RWPE2 (cell line): ENCODE results near the gene LIF.
A peak's percentile ranks its signal among the peaks of the same experiment; 100 is the strongest.

Source experiments
- ATAC-seq: fragments of 200-7000 bp; cut with Tn5 transposase; 3 replicates; pipeline ENCODE4 v1.9.1; 2021; ENCODE audit warnings: low read depth
- DNase-seq: peaks from one replicate; pipeline ENCODE4 v3.0.0-alpha.2; 2020; ENCODE audit warnings: low spot score
- H3K27ac ChIP-seq: fragments of 450-650 bp; 2 replicates; pipeline ENCODE4 v1.5.1; 2017; ENCODE audit warnings: mild to moderate bottlenecking; ENCODE audit not compliant: poor library complexity, severe bottlenecking
- H3K27me3 ChIP-seq: fragments of 250-450 bp; sonication (Bioruptor Pico); 2 replicates; pipeline ENCODE4 v1.5.1; 2021; ENCODE audit warnings: mild to moderate bottlenecking, moderate library complexity; ENCODE audit not compliant: insufficient read depth, poor library complexity, severe bottlenecking
- H3K36me3 ChIP-seq: fragments of 250-450 bp; sonication (Bioruptor Pico); 2 replicates; pipeline ENCODE4 v1.5.1; 2020; ENCODE audit warnings: low read depth, mild to moderate bottlenecking, moderate library complexity
- H3K4me1 ChIP-seq: fragments of 250-450 bp; sonication (Bioruptor Pico); 2 replicates; pipeline ENCODE4 v1.5.1; 2021; ENCODE audit warnings: mild to moderate bottlenecking, moderate library complexity; ENCODE audit not compliant: insufficient read depth, poor library complexity, severe bottlenecking
- H3K4me3 ChIP-seq: fragments of 250-450 bp; sonication (Bioruptor Pico); 2 replicates; pipeline ENCODE4 v1.5.1; 2021; ENCODE audit warnings: mild to moderate bottlenecking, moderate library complexity; ENCODE audit not compliant: severe bottlenecking
- H3K9me3 ChIP-seq: fragments of 250-450 bp; sonication (Bioruptor Pico); 2 replicates; pipeline ENCODE4 v1.5.1; 2021; ENCODE audit warnings: mild to moderate bottlenecking, moderate library complexity; ENCODE audit not compliant: severe bottlenecking
- CTCF ChIP-seq: fragments of 450-650 bp; IDR thresholded peaks from one replicate; pipeline ENCODE4 v1.5.1; 2017; ENCODE audit warnings: mild to moderate bottlenecking, moderate library complexity; ENCODE audit not compliant: poor library complexity, severe bottlenecking

Gene LIF

GRCh38 chr22:30227438-30228228 lies 18.9 kb downstream of the LIF start:
- H3K36me3 ChIP-seq = no peaks in the 10 kb centered on the region
- no peak overlapping the region for H3K4me3 ChIP-seq
- H3K9me3 ChIP-seq = no peaks in the 10 kb centered on the region
- ATAC-seq = no peak
- no peak for DNase-seq
- peaks cover 21% of the 10 kb centered on the region for H3K4me1 ChIP-seq
- TF ChIP-seq CTCF = no peak
- peak overlapping the region; percentile 48 for H3K27ac ChIP-seq
- H3K27me3 ChIP-seq = no peaks in the 10 kb centered on the region

- Histone ChIP-seq H3K9me3 (no peaks in the 10 kb centered on the region), H3K4me1 (peaks cover 21% of the 10 kb centered on the region), H3K36me3 (no peaks in the 10 kb centered on the region), H3K4me3 (no peak overlapping the region), H3K27me3 (no peaks in the 10 kb centered on the region), H3K27ac (no peak overlapping the region)
- no peak for TF ChIP-seq CTCF
- no peak for DNase-seq
- ATAC-seq = peak; percentile 38; the same call in 1 of the 3 replicates
Observed at GRCh38 chr22:30226192-30226832, 20.2 kb downstream of the LIF start.

- no peaks in the 10 kb centered on the region for H3K9me3 ChIP-seq
- DNase-seq (no peak), ATAC-seq (no peak)
- H3K36me3 ChIP-seq = no peaks in the 10 kb centered on the region
- H3K4me3 ChIP-seq = no peak overlapping the region
- H3K4me1 ChIP-seq = peaks cover 21% of the 10 kb centered on the region
- H3K27ac ChIP-seq = no peak overlapping the region
- no peak for TF ChIP-seq CTCF
- H3K27me3 ChIP-seq = no peaks in the 10 kb centered on the region
Observed at GRCh38 chr22:30225220-30225927, 21.2 kb downstream of the LIF start.

GRCh38 chr22:30224161-30224857 lies 22.2 kb downstream of the LIF start:
- Histone ChIP-seq H3K4me1 (peaks cover 21% of the 10 kb centered on the region), H3K27ac (no peak overlapping the region), H3K4me3 (no peak overlapping the region), H3K9me3 (no peaks in the 10 kb centered on the region), H3K27me3 (no peaks in the 10 kb centered on the region), H3K36me3 (no peaks in the 10 kb centered on the region)
- TF ChIP-seq CTCF = no peak
- no peak for DNase-seq
- ATAC-seq = peak; percentile 50; the same call in 2 of the 3 replicates
